SK-N-SH (cell line): ENCODE measurements around the gene EDIL3. TPM values are rescaled to one million over a fixed set of nuclear protein-coding genes. Genes with fewer than 3 reads are reported as not detected.

Source experiments
- CTCF ChIA-PET: fragments of 300-600, 350-600 bp; formaldehyde crosslinking; extraction: SDS; loops from one replicate; lab custom pipeline; 2021; lab: Yijun Ruan, JAX
- POLR2A ChIA-PET: fragments of 350-600 bp; sonication (Branson Sonifier 250); formaldehyde crosslinking; extraction: SDS; loops from one replicate; lab custom pipeline; 2020; ENCODE audit warnings: antibody characterized with exemption, inconsistent platforms; lab: Yijun Ruan, JAX
- DNase-seq: peaks from one replicate; pipeline ENCODE4 v3.0.0; 2012
- H2AFZ ChIP-seq: fragments of 200-600 bp; sonication (generic); 2 replicates; pipeline ENCODE4 v1.8.1; 2016; ENCODE audit warnings: antibody characterized with exemption, mild to moderate bottlenecking, low read depth
- H3F3A ChIP-seq: fragments of 200-600 bp; sonication (generic); replicated peaks from 2 replicates; pipeline ENCODE3; 2016; ENCODE audit warnings: antibody characterized with exemption, mild to moderate bottlenecking; ENCODE audit not compliant: insufficient read depth
- H3K27ac ChIP-seq, 2 experiments: fragments of 200-500 bp in 1 of 2; fragments of 200-600 bp in 1 of 2; sonication (Bioruptor generic) in 1 of 2; sonication (generic), shearing (Covaris generic) in 1 of 2; 2 replicates each; pipeline versions ENCODE4 v1.5.1 to v1.6.1; 2014 to 2016; ENCODE audit warnings: low read depth in 2 of 2, inconsistent platforms in 1 of 2, low read length in 1 of 2, mild to moderate bottlenecking in 1 of 2, mixed read lengths in 1 of 2
- H3K27me3 ChIP-seq: fragments of 200-600 bp; sonication (generic), shearing (Covaris generic); 2 replicates; pipeline ENCODE4 v1.6.1; 2016; ENCODE audit warnings: mixed run types; ENCODE audit not compliant: insufficient read depth
- H3K36me3 ChIP-seq, 2 experiments: fragments of 200-500 bp in 1 of 2; fragments of 200-600 bp in 1 of 2; sonication (Bioruptor generic) in 1 of 2; sonication (generic) in 1 of 2; replicated peaks in 1 of 2; 2 replicates each; pipeline versions ENCODE3 to v1.5.1; 2014 to 2016; ENCODE audit warnings: low read length in 1 of 2, mild to moderate bottlenecking in 1 of 2; ENCODE audit not compliant: insufficient read depth in 2 of 2, control insufficient read depth in 1 of 2
- H3K4me1 ChIP-seq, 2 experiments: fragments of 200-500 bp in 1 of 2; fragments of 200-600 bp in 1 of 2; sonication (Bioruptor generic) in 1 of 2; sonication (generic), shearing (Covaris generic) in 1 of 2; 2 replicates each; pipeline versions ENCODE4 v1.5.1 to v1.6.1; 2014 to 2016; ENCODE audit warnings: low read depth in 1 of 2, low read length in 1 of 2, mixed run types in 1 of 2; ENCODE audit not compliant: insufficient read depth in 2 of 2, control insufficient read depth in 1 of 2
- H3K4me2 ChIP-seq: fragments of 200-600 bp; sonication (generic), shearing (Covaris generic); 2 replicates; pipeline ENCODE4 v1.6.1; 2017; ENCODE audit warnings: mixed run types
- H3K4me3 ChIP-seq, 2 experiments: fragments of 200-500 bp in 1 of 2; fragments of 200-600 bp in 1 of 2; sonication (Bioruptor generic) in 1 of 2; sonication (generic), shearing (Covaris generic) in 1 of 2; 2 replicates each; pipeline versions ENCODE4 v1.5.1 to v1.8.1; 2014 to 2016; ENCODE audit warnings: low read depth in 2 of 2, inconsistent platforms in 1 of 2, low read length in 1 of 2, mild to moderate bottlenecking in 1 of 2, mixed read lengths in 1 of 2, moderate library complexity in 1 of 2
- H3K79me2 ChIP-seq: fragments of 200-600 bp; sonication (generic); 2 replicates; pipeline ENCODE4 v1.8.1; 2017; ENCODE audit warnings: mild to moderate bottlenecking; ENCODE audit not compliant: insufficient read depth
- H3K9ac ChIP-seq: fragments of 200-600 bp; sonication (generic); 2 replicates; pipeline ENCODE4 v1.6.1; 2017; ENCODE audit warnings: mixed run types
- H3K9me2 ChIP-seq: fragments of 200-600 bp; sonication (generic); 2 replicates; pipeline ENCODE4 v1.6.1; 2017; ENCODE audit warnings: mixed run types
- H3K9me3 ChIP-seq: fragments of 200-600 bp; sonication (generic); 2 replicates; pipeline ENCODE4 v1.6.1; 2017; ENCODE audit warnings: mixed run types, mild to moderate bottlenecking, moderate library complexity
- H4K20me1 ChIP-seq: fragments of 200-600 bp; sonication (generic); 2 replicates; pipeline ENCODE4 v1.6.1; 2017; ENCODE audit warnings: mild to moderate bottlenecking, mixed run types; ENCODE audit not compliant: insufficient read depth
- CHD2 ChIP-seq: fragments of 150-350 bp; IDR thresholded peaks from 2 replicates; pipeline ENCODE4 v1.6.1; 2018; ENCODE audit warnings: low read length; ENCODE audit not compliant: partially characterized antibody
- ELF1 ChIP-seq: IDR thresholded peaks from 2 replicates; pipeline ENCODE4 v1.4.0; 2012
- EP300 ChIP-seq, 2 experiments: IDR thresholded peaks; 2 replicates each; pipeline versions ENCODE4 v1.4.0 to v1.6.1; 2012; ENCODE audit warnings: borderline replicate concordance in 1 of 2, low read depth in 1 of 2, low read length in 1 of 2
- EZH2phosphoT487 ChIP-seq: fragments of 200-600 bp; sonication (generic); IDR thresholded peaks from 2 replicates; pipeline ENCODE4 v1.6.1; 2017; ENCODE audit warnings: low read depth, mixed run types, mild to moderate bottlenecking, antibody characterized with exemption, moderate library complexity, borderline replicate concordance
- GABPA ChIP-seq: IDR thresholded peaks from 2 replicates; pipeline ENCODE4 v1.4.0; 2012; ENCODE audit warnings: low read depth, mild to moderate bottlenecking
- JUND ChIP-seq: IDR thresholded peaks from 2 replicates; pipeline ENCODE4 v1.4.0; 2012
- MEF2A ChIP-seq: IDR thresholded peaks from 2 replicates; pipeline ENCODE4 v1.4.0; 2012; ENCODE audit warnings: low read depth, borderline replicate concordance
- MXI1 ChIP-seq: IDR thresholded peaks from 2 replicates; pipeline ENCODE4 v1.6.1; 2012; ENCODE audit warnings: mild to moderate bottlenecking, low read depth, low read length, improper control_type of control experiment
- RCOR1 ChIP-seq: fragments of 150-350 bp; IDR thresholded peaks from 2 replicates; pipeline ENCODE4 v1.6.1; 2017; ENCODE audit warnings: antibody characterized with exemption, low read length
- RFX5 ChIP-seq: IDR thresholded peaks from 2 replicates; pipeline ENCODE4 v1.6.1; 2012; ENCODE audit warnings: mild to moderate bottlenecking, improper control_type of control experiment, low read length
- RXRA ChIP-seq: IDR thresholded peaks from 2 replicates; pipeline ENCODE4 v1.4.0; 2012; ENCODE audit warnings: low read depth, mild to moderate bottlenecking, borderline replicate concordance
- SMC3 ChIP-seq: IDR thresholded peaks from 2 replicates; pipeline ENCODE4 v1.6.1; 2012; ENCODE audit warnings: low read depth, low read length, improper control_type of control experiment
- TCF12 ChIP-seq: IDR thresholded peaks from 2 replicates; pipeline ENCODE4 v1.4.0; 2012
- TEAD4 ChIP-seq: IDR thresholded peaks from 2 replicates; pipeline ENCODE4 v1.4.0; 2012; ENCODE audit warnings: mild to moderate bottlenecking, borderline replicate concordance; ENCODE audit not compliant: insufficient read depth
- YY1 ChIP-seq: IDR thresholded peaks from 2 replicates; pipeline ENCODE4 v1.4.0; 2012; ENCODE audit warnings: low read depth, mild to moderate bottlenecking
- WGBS: methylation state at CpG from one replicate; pipeline ENCODE4 v1.1.6; 2017; ENCODE audit warnings: low lambda C conversion rate; 5-methylcytosine and 5-hydroxymethylcytosine counted together
- polyA plus RNA-seq, 3 experiments: library from polyadenylated mRNA; depleted of rRNA; stranded (reverse); fragments of >200 nt; gene quantifications; 2 replicates each; pipeline ENCODE4 v1.2.3, GENCODE V29; 2012
- TF ChIP-seq, protein P1 (sequence below): fragments of 150-350 bp; IDR thresholded peaks from 2 replicates; pipeline ENCODE4 v1.6.1; 2016; ENCODE audit warnings: mild to moderate bottlenecking, low read depth, low read length
- TF ChIP-seq, protein P2 (sequence below): IDR thresholded peaks from 2 replicates; pipeline ENCODE4; 2012
- TF ChIP-seq, protein P3 (sequence below): IDR thresholded peaks from 2 replicates; pipeline ENCODE4 v1.4.0; 2012; ENCODE audit warnings: low read depth, borderline replicate concordance
- TF ChIP-seq, protein P4 (sequence below): IDR thresholded peaks from 2 replicates; pipeline ENCODE4 v1.6.1; 2012; ENCODE audit warnings: mild to moderate bottlenecking, low read depth, low read length, moderate library complexity
- TF ChIP-seq, protein P5 (sequence below): IDR thresholded peaks from 2 replicates; pipeline ENCODE4 v1.4.0; 2012; ENCODE audit warnings: low read depth, borderline replicate concordance
- TF ChIP-seq, protein P6 (sequence below): IDR thresholded peaks from 2 replicates; pipeline ENCODE4 v1.4.0; 2012; ENCODE audit warnings: low read depth

The EDIL3 gene
- polyA plus RNA-seq, 1 of the 3 experiments (the other 2 are of a cell fraction) = 51.5 TPM

DNA sequence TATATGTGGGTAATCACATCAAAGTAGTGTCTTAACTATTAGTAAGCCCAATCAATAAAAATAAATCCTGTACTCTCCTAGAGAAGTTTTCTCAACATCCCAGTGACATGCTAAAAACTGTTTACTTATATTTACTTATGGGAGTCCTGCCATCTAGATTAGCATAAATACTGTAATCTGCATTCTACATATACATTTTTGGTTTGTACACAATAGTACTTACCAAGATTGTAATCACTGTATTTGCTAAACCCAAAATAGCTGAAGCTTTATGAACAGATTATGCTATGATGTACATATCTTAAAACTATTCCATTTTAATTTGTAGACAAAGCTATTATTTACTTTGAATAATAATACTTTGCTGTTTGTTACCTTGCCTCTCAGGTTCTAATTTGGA lies 105.4 kb downstream of the EDIL3 start (continued):
- TF ChIP-seq, protein P1, sequence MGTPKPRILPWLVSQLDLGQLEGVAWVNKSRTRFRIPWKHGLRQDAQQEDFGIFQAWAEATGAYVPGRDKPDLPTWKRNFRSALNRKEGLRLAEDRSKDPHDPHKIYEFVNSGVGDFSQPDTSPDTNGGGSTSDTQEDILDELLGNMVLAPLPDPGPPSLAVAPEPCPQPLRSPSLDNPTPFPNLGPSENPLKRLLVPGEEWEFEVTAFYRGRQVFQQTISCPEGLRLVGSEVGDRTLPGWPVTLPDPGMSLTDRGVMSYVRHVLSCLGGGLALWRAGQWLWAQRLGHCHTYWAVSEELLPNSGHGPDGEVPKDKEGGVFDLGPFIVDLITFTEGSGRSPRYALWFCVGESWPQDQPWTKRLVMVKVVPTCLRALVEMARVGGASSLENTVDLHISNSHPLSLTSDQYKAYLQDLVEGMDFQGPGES = no peak
- TF ChIP-seq ELF1 (no peak), RFX5 (no peak), YY1 (no peak), TEAD4 (no peak), JUND (no peak), RXRA (no peak)
- TF ChIP-seq, all 33 proteins: peak for 0

DNA sequence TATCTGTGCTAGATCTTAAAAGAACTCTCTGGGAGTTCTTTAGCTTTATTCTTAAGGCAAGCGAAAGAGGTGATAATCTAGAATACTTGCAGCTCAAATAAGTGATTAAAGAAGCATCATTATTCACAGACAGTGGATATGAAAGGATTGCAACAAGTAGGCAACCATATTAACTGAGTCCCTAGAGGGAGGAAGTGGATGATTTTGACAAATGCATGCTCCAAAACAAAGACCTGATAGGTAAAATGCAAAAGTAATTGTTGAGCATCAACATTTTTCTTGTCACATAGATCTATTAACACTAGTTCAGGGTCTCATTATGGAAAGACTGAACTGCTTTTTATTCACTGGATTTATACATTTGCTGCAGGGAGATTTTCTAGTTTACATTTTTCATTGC lies 109.1 kb downstream of the EDIL3 start:
- 92% methylated on average over 1 of the region's 1 CpG for WGBS
- POLR2A ChIA-PET = no interaction called here
- H3F3A ChIP-seq = no peaks in the 10 kb centered on the region

More for the DNA sequence above, 109.1 kb downstream of the EDIL3 start:
- H2AFZ ChIP-seq = no peak overlapping the region
- H3K4me1 ChIP-seq = peaks cover 2 to 4% of the 10 kb centered on the region in 2 experiments; a peak in 2 of 4 replicates
- TF ChIP-seq, protein P2, sequence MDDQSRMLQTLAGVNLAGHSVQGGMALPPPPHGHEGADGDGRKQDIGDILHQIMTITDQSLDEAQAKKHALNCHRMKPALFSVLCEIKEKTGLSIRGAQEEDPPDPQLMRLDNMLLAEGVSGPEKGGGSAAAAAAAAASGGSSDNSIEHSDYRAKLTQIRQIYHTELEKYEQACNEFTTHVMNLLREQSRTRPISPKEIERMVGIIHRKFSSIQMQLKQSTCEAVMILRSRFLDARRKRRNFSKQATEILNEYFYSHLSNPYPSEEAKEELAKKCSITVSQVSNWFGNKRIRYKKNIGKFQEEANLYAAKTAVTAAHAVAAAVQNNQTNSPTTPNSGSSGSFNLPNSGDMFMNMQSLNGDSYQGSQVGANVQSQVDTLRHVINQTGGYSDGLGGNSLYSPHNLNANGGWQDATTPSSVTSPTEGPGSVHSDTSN = no peak
- TF ChIP-seq YY1 (no peak), EP300 (IDR thresholded peaks at IDR 0.05; ENCODE audit: borderline replicate concordance in 1 of 2, low read depth in 1 of 2, low read length in 1 of 2) (no peak), RCOR1 (no peak), MEF2A (no peak), SMC3 (no peak), EZH2phosphoT487 (no peak), TCF12 (no peak), MXI1 (no peak), RXRA (no peak), CHD2 (no peak), GABPA (no peak), RFX5 (no peak)
- TF ChIP-seq, protein P3, sequence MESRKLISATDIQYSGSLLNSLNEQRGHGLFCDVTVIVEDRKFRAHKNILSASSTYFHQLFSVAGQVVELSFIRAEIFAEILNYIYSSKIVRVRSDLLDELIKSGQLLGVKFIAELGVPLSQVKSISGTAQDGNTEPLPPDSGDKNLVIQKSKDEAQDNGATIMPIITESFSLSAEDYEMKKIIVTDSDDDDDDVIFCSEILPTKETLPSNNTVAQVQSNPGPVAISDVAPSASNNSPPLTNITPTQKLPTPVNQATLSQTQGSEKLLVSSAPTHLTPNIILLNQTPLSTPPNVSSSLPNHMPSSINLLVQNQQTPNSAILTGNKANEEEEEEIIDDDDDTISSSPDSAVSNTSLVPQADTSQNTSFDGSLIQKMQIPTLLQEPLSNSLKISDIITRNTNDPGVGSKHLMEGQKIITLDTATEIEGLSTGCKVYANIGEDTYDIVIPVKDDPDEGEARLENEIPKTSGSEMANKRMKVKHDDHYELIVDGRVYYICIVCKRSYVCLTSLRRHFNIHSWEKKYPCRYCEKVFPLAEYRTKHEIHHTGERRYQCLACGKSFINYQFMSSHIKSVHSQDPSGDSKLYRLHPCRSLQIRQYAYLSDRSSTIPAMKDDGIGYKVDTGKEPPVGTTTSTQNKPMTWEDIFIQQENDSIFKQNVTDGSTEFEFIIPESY = no peak
- TF ChIP-seq, protein P1 = no peak
- TF ChIP-seq, protein P4, sequence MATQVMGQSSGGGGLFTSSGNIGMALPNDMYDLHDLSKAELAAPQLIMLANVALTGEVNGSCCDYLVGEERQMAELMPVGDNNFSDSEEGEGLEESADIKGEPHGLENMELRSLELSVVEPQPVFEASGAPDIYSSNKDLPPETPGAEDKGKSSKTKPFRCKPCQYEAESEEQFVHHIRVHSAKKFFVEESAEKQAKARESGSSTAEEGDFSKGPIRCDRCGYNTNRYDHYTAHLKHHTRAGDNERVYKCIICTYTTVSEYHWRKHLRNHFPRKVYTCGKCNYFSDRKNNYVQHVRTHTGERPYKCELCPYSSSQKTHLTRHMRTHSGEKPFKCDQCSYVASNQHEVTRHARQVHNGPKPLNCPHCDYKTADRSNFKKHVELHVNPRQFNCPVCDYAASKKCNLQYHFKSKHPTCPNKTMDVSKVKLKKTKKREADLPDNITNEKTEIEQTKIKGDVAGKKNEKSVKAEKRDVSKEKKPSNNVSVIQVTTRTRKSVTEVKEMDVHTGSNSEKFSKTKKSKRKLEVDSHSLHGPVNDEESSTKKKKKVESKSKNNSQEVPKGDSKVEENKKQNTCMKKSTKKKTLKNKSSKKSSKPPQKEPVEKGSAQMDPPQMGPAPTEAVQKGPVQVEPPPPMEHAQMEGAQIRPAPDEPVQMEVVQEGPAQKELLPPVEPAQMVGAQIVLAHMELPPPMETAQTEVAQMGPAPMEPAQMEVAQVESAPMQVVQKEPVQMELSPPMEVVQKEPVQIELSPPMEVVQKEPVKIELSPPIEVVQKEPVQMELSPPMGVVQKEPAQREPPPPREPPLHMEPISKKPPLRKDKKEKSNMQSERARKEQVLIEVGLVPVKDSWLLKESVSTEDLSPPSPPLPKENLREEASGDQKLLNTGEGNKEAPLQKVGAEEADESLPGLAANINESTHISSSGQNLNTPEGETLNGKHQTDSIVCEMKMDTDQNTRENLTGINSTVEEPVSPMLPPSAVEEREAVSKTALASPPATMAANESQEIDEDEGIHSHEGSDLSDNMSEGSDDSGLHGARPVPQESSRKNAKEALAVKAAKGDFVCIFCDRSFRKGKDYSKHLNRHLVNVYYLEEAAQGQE = no peak
- TF ChIP-seq, protein P5, sequence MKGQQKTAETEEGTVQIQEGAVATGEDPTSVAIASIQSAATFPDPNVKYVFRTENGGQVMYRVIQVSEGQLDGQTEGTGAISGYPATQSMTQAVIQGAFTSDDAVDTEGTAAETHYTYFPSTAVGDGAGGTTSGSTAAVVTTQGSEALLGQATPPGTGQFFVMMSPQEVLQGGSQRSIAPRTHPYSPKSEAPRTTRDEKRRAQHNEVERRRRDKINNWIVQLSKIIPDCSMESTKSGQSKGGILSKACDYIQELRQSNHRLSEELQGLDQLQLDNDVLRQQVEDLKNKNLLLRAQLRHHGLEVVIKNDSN = no peak
- TF ChIP-seq, protein P6, sequence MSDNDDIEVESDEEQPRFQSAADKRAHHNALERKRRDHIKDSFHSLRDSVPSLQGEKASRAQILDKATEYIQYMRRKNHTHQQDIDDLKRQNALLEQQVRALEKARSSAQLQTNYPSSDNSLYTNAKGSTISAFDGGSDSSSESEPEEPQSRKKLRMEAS = no peak
- H4K20me1 ChIP-seq = no peaks in the 10 kb centered on the region
- H3K79me2 ChIP-seq = peaks cover 32% of the 10 kb centered on the region; the same call in 1 of the 2 replicates
- H3K27me3 ChIP-seq = no peaks in the 10 kb centered on the region
- CTCF ChIA-PET = interaction anchor here (0.8 to 1.0 kb wide), 4 partner anchors 8 to 62 kb away, joined by 3 to 7 read pairs (median 4); no protein-coding TSS in a partner anchor
- no peaks in the 10 kb centered on the region for H3K9me3 ChIP-seq
- no peak overlapping the region for H3K4me3 ChIP-seq
- peaks cover 0 to 5% of the 10 kb centered on the region in 2 experiments for H3K36me3 ChIP-seq
- no peak for DNase-seq
- no peak overlapping the region for H3K4me2 ChIP-seq
- no peak overlapping the region for H3K27ac ChIP-seq
- no peaks in the 10 kb centered on the region for H3K9me2 ChIP-seq
- H3K9ac ChIP-seq = no peak overlapping the region
